ACHN (cell line): ENCODE results near the gene SLX4IP.

Experiments
- DNase-seq: peaks from one replicate; pipeline ENCODE4 v3.0.0-alpha.2; 2015
- in situ Hi-C: cut with HindIII; loops from 2 replicates; pipeline ENCODE4 v1.10.0; 2017; ENCODE audit warnings: low sequenced_read_pairs, low pct_ligation_motif_present, low pct_unique_long_range_greater_than_20kb

The SLX4IP gene

GRCh38 chr20:10454151-10454750 is 19.1 kb downstream of the SLX4IP start:
- no peak for DNase-seq

GRCh38 chr20:10461495-10461894 is 26.4 kb downstream of the SLX4IP start:
- no peak for DNase-seq
- in situ Hi-C loops, result no loop called here

More at GRCh38 chr20:10454151-10454750, 19.1 kb downstream of the SLX4IP start:
- in situ Hi-C loops, result no loop called here

GRCh38 chr20:10462516-10462915 is 27.4 kb downstream of the SLX4IP start:
- DNase-seq, result no peak
- in situ Hi-C loops, result no loop called here

GRCh38 chr20:10463622-10464021 is 28.5 kb downstream of the SLX4IP start:
- no peak for DNase-seq
- in situ Hi-C loops, result no loop called here

DNA sequence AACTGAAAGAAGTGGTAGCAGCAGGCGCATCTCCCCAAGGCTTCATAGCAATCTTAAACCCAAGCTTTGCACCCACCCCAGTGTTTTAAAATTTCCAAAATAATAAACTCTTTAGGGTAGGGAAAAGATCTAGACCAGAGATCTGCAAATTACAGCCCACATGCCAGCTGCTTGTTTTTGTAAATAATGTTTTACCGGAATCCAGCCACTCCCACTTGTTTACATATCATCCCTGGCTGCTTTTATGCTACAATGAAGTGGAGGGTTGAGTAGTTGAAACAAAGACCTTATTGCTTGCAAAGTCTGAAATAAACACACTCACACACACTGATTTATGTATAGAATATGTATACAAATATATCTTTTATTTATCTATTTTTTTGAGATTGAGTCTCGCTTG is 30.0 kb downstream of the SLX4IP start:
- no peak for DNase-seq
- in situ Hi-C loops, result no loop called here

DNA sequence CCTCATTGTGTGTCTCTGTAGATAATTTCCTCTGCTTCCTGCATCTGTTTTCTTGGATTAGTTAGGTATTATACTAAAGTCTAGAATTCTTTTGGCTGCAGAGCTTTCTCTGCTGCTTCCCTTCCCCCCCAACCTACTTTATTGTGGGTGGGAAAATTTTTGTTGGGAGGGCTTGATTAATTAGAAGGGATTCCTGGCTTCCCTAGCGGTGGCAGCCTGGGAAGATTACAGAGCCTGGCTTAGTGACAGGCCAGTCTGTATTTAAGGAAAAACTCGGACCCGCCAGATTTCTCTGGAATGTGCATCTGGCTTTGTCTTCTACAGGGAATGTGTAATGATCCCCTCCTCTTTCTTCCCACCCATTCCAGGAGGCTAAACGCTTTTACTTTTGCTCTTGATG is 31.2 kb downstream of the SLX4IP start:
- in situ Hi-C loops, result no loop called here
- no peak for DNase-seq

GRCh38 chr20:10466855-10467254 is 31.8 kb downstream of the SLX4IP start:
- DNase-seq, result no peak
- in situ Hi-C loops, result no loop called here

DNA sequence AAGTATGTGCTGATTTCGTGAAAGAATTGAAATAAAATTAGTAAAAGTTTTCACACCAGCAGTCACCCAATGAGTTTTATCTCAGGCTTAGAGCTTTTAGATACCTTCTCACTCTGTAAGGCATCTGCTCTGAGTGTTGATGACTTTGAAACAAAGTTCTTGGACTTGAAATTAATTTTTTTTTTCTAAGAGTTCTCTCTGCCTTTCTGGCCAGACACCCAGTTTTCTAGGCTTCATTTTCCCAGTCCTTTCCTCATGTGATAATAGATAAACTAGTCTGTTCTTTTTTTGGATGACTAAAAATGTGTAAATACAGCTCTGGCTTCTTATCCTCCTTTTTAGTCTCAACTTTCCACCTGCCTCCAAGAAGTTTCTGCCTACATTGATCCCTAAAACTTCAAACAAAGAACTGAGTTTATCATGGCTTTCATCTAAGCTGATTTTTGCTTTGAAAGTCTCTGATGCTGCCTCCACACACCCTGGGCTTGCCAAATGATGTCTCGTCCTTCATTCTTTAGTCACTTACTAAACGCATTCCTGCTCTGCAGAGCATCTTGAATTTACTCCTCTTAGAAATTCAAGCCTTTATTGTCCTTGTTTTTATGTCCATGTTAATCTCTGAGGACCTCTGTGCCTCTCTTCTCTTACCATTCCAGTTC is 32.7 kb downstream of the SLX4IP start:
- in situ Hi-C loops, result no loop called here
- DNase-seq, result no peak

GRCh38 chr20:10468340-10468845 is 33.3 kb downstream of the SLX4IP start:
- no peak for DNase-seq
- in situ Hi-C loops, result no loop called here

DNA sequence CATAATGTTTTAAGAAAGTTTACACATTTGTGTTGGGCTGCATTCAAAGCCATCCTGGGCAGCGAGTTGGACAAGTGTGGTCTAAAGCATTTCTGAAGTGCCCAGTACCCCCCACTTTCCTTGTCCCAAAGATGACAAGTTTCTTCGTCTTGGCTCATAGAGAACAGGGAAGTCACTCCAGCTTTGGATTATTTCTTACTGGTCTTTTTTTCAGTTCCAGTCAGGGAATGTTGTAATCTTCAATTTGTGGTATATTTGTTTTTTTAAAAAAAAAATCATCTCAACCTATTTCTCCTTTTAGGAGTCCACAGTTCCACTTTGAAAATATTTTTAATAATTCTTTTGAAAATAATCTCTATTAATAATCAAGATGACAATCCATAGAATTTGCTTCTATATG is 34.0 kb downstream of the SLX4IP start:
- in situ Hi-C loops, result no loop called here
- DNase-seq, result no peak

GRCh38 chr20:10469599-10469998 is 34.5 kb downstream of the SLX4IP start:
- in situ Hi-C loops, result no loop called here
- DNase-seq, result peak; percentile 73

DNA sequence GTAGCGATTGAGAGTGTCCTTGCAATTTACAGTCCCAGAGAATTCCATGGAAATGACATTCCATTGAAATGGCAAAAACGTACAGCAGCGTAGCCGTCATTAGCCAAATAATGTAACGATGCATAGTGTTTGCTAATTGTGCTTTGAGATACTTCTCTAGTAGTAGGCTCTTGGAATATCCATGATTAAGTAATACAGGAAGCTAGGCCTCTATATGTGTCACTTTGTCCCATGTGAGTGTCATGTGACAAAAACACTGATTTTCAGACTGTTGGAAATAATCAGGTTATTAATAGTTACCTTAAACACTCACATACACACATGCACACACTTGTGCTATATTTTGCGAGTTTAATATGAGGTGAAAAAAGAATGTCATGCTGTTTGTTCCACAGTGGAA is 35.2 kb downstream of the SLX4IP start:
- in situ Hi-C loops, result no loop called here
- DNase-seq, result no peak

- DNase-seq, result no peak
- in situ Hi-C loops, result no loop called here
These were observed 37.8 kb downstream of the SLX4IP start for GRCh38 chr20:10472871-10473270.

DNA sequence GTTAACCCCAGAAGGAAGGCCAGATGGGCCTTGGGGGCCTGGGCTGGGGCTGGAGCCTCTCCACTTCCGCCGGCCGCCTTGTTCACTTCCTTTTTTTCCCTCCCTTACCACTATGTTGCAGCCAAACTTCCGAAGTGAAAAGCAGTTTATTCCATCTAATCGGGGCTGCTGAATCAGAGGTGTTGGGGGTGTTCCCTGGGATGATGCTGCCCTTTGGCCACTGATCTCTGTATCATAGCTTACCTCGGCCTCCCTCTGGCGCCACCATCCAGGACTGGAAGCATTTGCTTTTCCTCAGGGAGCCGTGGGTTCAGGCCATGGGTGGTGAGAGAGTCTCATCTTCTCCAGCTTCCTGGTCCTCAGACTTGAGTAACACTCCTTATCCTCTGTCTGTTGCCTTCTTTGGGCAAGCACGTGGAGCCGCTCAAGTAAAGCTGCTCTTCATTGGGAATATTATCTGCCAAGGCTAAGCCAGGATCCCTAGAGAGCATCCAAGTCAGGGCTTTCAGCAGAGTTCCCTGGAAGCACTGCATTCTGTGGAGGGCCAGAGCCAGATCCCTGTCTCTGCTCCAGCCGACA is 39.6 kb downstream of the SLX4IP start:
- in situ Hi-C loops, result no loop called here
- no peak for DNase-seq

- no peak for DNase-seq
- in situ Hi-C loops, result no loop called here
These were observed 40.1 kb downstream of the SLX4IP start for GRCh38 chr20:10475225-10475624.

DNA sequence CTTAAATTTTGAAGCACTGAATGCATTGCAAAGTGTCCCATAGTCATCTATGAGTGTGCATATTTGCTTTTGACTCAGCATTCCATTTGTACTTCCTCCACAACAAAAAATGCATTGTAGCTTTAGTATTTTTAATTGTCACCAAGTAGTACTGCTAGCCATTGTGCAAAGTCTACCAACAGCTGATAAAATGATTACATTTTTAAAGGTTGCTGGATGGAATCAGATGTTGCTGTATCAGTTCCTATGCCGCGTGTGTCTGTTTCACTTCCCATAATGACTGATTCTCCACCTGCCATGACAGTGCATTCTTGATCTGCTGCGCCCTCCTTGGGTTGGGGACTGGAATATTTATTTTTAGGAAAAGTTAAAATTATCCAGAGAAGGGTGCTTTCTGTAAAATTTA is 41.2 kb downstream of the SLX4IP start:
- DNase-seq, result no peak

GRCh38 chr20:10478205-10478604 is 43.1 kb downstream of the SLX4IP start:
- DNase-seq, result no peak
- in situ Hi-C loops, result no loop called here

More for the DNA sequence above, 41.2 kb downstream of the SLX4IP start:
- in situ Hi-C loops, result no loop called here

GRCh38 chr20:10478930-10479329 is 43.8 kb downstream of the SLX4IP start:
- DNase-seq, result no peak
- in situ Hi-C loops, result no loop called here

GRCh38 chr20:10481676-10482075 is 46.6 kb downstream of the SLX4IP start:
- no peak for DNase-seq
- in situ Hi-C loops, result no loop called here

DNA sequence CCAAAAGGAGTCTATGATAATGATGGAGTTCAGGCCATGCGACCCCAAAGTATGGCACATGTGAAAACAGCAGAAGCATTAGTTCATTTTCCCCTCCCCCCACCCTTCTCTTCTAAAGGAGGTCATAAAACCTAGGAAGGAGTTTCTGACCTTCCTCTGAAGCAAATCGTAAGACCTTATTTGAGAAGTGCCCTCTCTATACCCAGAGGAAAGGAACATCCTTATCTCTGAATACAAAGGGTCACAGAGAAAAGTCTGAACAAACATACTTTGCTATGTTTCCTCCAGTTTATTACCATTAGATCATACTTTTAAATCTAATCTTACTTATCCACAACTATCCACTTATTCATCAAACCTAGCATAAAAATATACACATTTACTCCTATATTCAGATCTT is 48.6 kb downstream of the SLX4IP start:
- in situ Hi-C loops, result no loop called here
- no peak for DNase-seq
